ENCODE results near the gene F11R. TPM values are rescaled to one million over a fixed set of nuclear protein-coding genes. Genes with fewer than 3 reads are reported as not detected.
A peak's percentile ranks its signal among the peaks of the same experiment; 100 is the strongest.
"Not testable (repeated sequence)": the region's sequence is repeated elsewhere in the genome, so short reads cannot be mapped to it uniquely, and the experiment has no call there.

Gene F11R
- 269 and 280 TPM in 2 replicates for total RNA-seq

GRCh38 chr1:161020509-161021164 lies at the start of gene F11R:
TSS of gene F11R (minus strand) at chr1:161021152. CDS start at chr1:161021073, 79 bp downstream.
- peak; percentile 71 for DNase-seq (ENCODE audit: low read depth)
- FAIRE-seq = no peak
- Histone ChIP-seq H3K4me3 (ENCODE audit: low read depth, low read length) (peak within 1 kb of the TSS; percentile 80), H3K36me3 (ENCODE audit: control insufficient read depth, insufficient read depth, low read length) (no peaks in the 10 kb centered on the region), H3K27me3 (ENCODE audit: control insufficient read depth, insufficient read depth, low read length) (no peaks in the 10 kb centered on the region)
- TF ChIP-seq, protein P1, sequence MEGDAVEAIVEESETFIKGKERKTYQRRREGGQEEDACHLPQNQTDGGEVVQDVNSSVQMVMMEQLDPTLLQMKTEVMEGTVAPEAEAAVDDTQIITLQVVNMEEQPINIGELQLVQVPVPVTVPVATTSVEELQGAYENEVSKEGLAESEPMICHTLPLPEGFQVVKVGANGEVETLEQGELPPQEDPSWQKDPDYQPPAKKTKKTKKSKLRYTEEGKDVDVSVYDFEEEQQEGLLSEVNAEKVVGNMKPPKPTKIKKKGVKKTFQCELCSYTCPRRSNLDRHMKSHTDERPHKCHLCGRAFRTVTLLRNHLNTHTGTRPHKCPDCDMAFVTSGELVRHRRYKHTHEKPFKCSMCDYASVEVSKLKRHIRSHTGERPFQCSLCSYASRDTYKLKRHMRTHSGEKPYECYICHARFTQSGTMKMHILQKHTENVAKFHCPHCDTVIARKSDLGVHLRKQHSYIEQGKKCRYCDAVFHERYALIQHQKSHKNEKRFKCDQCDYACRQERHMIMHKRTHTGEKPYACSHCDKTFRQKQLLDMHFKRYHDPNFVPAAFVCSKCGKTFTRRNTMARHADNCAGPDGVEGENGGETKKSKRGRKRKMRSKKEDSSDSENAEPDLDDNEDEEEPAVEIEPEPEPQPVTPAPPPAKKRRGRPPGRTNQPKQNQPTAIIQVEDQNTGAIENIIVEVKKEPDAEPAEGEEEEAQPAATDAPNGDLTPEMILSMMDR (IDR thresholded peaks at IDR 0.05; ENCODE audit: insufficient read depth, low read length, severe bottlenecking) = peak; percentile 17

- TF ChIP-seq, protein P1 (IDR thresholded peaks at IDR 0.05; ENCODE audit: insufficient read depth, low read length, severe bottlenecking) = no peak
- peaks cover 16% of the 10 kb centered on the region for H3K36me3 ChIP-seq (ENCODE audit: control insufficient read depth, insufficient read depth, low read length)
- no peak for FAIRE-seq
- H3K4me3 ChIP-seq (ENCODE audit: low read depth, low read length) = no peak within 1 kb of the TSS
- DNase-seq (ENCODE audit: low read depth) = no peak
- H3K27me3 ChIP-seq (ENCODE audit: control insufficient read depth, insufficient read depth, low read length) = no peaks in the 10 kb centered on the region
Observed at GRCh38 chr1:161069731-161070270, 48.8 kb upstream of the F11R start, which contains the start of gene ARHGAP30. TSS of gene ARHGAP30 (minus strand) at chr1:161069891. CDS start at chr1:161069624, 267 bp downstream.

- DNase-seq (ENCODE audit: low read depth) = no peak
- no peaks in the 10 kb centered on the region for H3K27me3 ChIP-seq (ENCODE audit: control insufficient read depth, insufficient read depth, low read length)
- no peak overlapping the region for H3K4me3 ChIP-seq (ENCODE audit: low read depth, low read length)
- H3K36me3 ChIP-seq (ENCODE audit: control insufficient read depth, insufficient read depth, low read length) = peaks cover 16% of the 10 kb centered on the region
- no peak for FAIRE-seq
- TF ChIP-seq, protein P1 (IDR thresholded peaks at IDR 0.05; ENCODE audit: insufficient read depth, low read length, severe bottlenecking) = no peak
Observed at GRCh38 chr1:161069241-161069640, 48.3 kb upstream of the F11R start.

DNA sequence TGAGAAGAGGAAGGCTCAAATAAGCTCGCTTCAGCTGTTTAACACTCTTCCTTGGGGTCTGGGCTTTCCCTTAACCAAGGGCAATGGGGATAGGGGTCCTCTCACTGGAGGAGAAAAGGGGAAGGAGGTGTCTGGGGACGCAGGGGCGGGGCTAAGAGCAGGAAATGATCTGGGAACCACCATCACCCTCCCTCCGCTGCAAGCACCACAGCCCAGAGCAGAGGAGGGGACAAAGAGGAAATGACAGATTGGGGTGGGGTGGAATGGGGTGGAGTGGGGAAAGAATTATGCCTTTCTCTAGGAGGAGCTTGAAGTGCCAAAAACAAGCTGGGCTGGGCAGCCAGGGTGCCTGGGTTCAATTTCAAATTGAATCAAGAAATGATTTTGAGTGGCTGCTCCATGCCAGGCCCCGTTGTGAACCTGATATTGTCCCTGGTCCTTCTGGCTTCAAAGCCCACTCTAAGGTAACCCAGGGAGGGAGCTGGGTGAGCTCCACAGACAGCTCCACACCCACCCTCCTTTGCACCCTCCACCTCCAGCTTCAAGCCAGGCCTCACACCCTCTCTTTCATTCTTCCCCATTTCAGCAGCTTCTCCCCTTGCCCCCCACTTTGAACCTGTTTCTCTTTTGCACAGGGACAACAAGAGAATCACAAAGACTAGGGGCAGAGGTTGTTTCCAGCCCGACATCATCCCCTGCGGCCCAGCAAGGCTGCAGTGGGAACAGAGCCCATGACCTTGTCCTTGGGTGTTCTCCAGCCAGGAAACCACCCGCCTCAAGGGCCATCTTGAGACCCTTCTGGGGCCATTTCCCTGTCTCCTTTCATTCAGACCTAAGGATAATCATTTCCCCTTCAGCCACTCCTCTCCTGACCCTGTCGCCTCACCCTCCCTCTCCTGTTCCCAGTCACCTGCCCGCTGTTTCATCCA lies 47.6 kb upstream of the F11R start:
- peak; percentile 63 for DNase-seq (ENCODE audit: low read depth)
- TF ChIP-seq, protein P1 (IDR thresholded peaks at IDR 0.05; ENCODE audit: insufficient read depth, low read length, severe bottlenecking) = no peak
- no peak overlapping the region for H3K4me3 ChIP-seq (ENCODE audit: low read depth, low read length)
- no peak for FAIRE-seq
- no peaks in the 10 kb centered on the region for H3K27me3 ChIP-seq (ENCODE audit: control insufficient read depth, insufficient read depth, low read length)
- peaks cover 15% of the 10 kb centered on the region for H3K36me3 ChIP-seq (ENCODE audit: control insufficient read depth, insufficient read depth, low read length)

DNA sequence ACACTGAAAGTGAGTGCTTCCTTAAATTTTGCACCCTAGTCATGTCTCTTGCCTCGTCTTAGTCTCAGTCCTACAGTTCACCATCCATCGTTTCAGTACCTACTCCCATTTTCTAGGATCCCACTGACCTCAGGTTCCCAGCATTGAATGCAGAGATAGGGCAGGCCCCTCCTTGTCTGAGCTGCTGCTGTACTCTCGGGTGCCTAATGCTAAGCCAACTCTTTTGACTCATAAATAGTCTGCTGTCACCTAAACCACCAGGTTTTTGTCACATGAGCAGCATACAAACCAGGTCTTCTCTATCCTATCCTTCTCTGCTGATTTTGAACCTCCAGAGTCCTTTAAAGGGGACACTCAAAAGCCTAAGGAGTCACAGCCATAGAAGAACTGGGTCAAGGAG lies 45.7 kb upstream of the F11R start:
- Histone ChIP-seq H3K27me3 (ENCODE audit: control insufficient read depth, insufficient read depth, low read length) (no peaks in the 10 kb centered on the region), H3K36me3 (ENCODE audit: control insufficient read depth, insufficient read depth, low read length) (peaks cover 8% of the 10 kb centered on the region), H3K4me3 (ENCODE audit: low read depth, low read length) (no peak overlapping the region)
- FAIRE-seq = no peak
- TF ChIP-seq, protein P1 (IDR thresholded peaks at IDR 0.05; ENCODE audit: insufficient read depth, low read length, severe bottlenecking) = no peak
- no peak for DNase-seq (ENCODE audit: low read depth)

GRCh38 chr1:161065681-161066080 lies 44.7 kb upstream of the F11R start:
- DNase-seq (ENCODE audit: low read depth); H3K36me3 ChIP-seq (ENCODE audit: control insufficient read depth, insufficient read depth, low read length); H3K4me3 ChIP-seq (ENCODE audit: low read depth, low read length); FAIRE-seq; H3K27me3 ChIP-seq (ENCODE audit: control insufficient read depth, insufficient read depth, low read length): not testable (repeated sequence)

- not testable (repeated sequence) for H3K4me3 ChIP-seq (ENCODE audit: low read depth, low read length); FAIRE-seq; H3K36me3 ChIP-seq (ENCODE audit: control insufficient read depth, insufficient read depth, low read length); H3K27me3 ChIP-seq (ENCODE audit: control insufficient read depth, insufficient read depth, low read length); DNase-seq (ENCODE audit: low read depth)
Observed at GRCh38 chr1:161063936-161064335, 43.0 kb upstream of the F11R start.

Data from bronchial epithelial cell (primary cell).